Natural killer cell treated with Interleukin-12 subunit alpha and Interleukin-12 subunit beta and Interleukin-15 and Interleukin-18, amount 100 ng/mL, for 72 hours (primary cell): ENCODE measurements around the gene ZBTB49. TPM values are rescaled to one million over a fixed set of nuclear protein-coding genes. Genes with fewer than 3 reads are reported as not detected.
"Not testable (repeated sequence)": the region's sequence is repeated elsewhere in the genome, so short reads cannot be mapped to it uniquely, and the experiment has no call there.

Experiments
- ATAC-seq, 2 donors: fragments of 150-1000 bp; cut with Tn5 transposase in 1 of 2; sonication (Bioruptor Pico), chemical (Tn5 transposase) in 1 of 2; 2 replicates each; pipeline ENCODE4 v1.10.0; 2021
- DNase-seq: peaks from one replicate; pipeline ENCODE4 v3.0.0; 2022; ENCODE audit warnings: low spot score
- H3K27ac Mint-ChIP-seq, 2 donors: 1 replicate in 1 of 2; 2 replicates in 1 of 2; pipeline ENCODE4 v1.8.0; 2022; ENCODE audit warnings: mixed read lengths in 2 of 2, mild to moderate bottlenecking in 1 of 2, moderate library complexity in 1 of 2
- H3K27me3 Mint-ChIP-seq, 2 donors: 1 replicate in 1 of 2; 2 replicates in 1 of 2; pipeline ENCODE4 v1.8.0; 2022; ENCODE audit warnings: mixed read lengths in 2 of 2
- H3K36me3 Mint-ChIP-seq: one replicate; pipeline ENCODE4 v1.8.0; 2022; ENCODE audit warnings: mixed read lengths
- H3K4me1 Mint-ChIP-seq, 2 donors: 1 replicate in 1 of 2; 2 replicates in 1 of 2; pipeline ENCODE4 v1.8.0; 2022; ENCODE audit warnings: low read depth in 2 of 2, mixed read lengths in 2 of 2, mild to moderate bottlenecking in 1 of 2
- H3K4me3 Mint-ChIP-seq: one replicate; pipeline ENCODE4 v1.8.0; 2022; ENCODE audit warnings: mixed read lengths
- H3K9me3 Mint-ChIP-seq: 2 replicates; pipeline ENCODE4 v1.8.0; 2022; ENCODE audit warnings: mixed read lengths
- total RNA-seq, 2 donors: library from RNA; stranded (reverse); gene quantifications; one replicate each; pipeline ENCODE4 v1.2.3, GENCODE V29; 2022

Gene ZBTB49, protein sequence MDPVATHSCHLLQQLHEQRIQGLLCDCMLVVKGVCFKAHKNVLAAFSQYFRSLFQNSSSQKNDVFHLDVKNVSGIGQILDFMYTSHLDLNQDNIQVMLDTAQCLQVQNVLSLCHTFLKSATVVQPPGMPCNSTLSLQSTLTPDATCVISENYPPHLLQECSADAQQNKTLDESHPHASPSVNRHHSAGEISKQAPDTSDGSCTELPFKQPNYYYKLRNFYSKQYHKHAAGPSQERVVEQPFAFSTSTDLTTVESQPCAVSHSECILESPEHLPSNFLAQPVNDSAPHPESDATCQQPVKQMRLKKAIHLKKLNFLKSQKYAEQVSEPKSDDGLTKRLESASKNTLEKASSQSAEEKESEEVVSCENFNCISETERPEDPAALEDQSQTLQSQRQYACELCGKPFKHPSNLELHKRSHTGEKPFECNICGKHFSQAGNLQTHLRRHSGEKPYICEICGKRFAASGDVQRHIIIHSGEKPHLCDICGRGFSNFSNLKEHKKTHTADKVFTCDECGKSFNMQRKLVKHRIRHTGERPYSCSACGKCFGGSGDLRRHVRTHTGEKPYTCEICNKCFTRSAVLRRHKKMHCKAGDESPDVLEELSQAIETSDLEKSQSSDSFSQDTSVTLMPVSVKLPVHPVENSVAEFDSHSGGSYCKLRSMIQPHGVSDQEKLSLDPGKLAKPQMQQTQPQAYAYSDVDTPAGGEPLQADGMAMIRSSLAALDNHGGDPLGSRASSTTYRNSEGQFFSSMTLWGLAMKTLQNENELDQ
- 1 to 10 TPM; 8.4 to 8.7 TPM for total RNA-seq

DNA sequence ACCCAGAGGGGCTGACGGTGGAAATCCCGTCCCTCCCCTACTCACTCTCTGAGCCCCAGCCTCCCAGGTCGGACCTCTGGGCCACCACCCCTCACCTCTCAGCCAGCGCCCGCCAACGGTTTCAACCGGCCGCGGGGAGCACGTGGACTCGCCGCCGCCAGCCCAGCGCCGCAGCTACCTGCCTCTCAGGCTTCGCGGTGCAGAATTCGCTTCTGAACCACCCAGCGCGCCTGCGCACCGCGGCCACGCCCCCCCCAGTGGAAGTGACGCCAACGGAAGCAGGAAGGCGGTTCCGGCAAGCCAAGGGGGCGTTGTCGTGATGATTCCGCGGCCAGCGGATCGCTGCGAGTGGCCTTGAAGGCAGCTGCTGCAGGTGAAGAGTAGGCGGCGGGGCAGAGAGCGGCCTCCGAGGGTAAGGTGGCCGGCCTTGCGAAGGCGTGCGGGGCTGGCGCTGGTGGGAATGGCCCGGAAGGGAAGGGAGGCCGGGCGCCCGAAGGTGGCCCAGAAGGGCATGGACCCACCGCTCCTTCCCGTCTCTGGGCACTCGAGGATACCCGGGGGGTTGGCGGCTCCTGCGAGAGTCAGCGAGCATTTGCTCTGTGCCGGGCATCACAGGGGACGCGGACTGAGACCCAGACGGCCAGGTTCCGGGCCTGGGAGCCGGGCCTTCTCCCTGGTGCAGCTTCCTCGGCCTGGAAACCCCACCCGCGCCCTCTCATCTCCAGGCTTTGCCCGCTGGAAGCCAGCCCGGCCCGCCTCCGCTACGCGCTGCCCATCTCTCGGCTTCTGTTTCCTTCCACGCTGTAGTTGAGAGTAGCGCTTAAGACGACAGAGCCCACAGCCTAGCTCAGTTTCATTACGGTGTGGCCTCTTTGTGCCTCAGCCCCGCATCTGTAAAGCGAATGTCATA lies at the start of gene ZBTB49, which contains the start of gene LYAR:
ZBTB49 (plus strand) TSS at position 311 of the 910 bp plus-strand sequence. CDS start 9,695 bp downstream, outside the sequence.
LYAR (minus strand) TSS at position 214 of the 910 bp plus-strand sequence. CDS start 6,412 bp downstream, outside the sequence.
- DNase-seq (peak; percentile 97), ATAC-seq (peak; percentile 93 to 97)
- H3K9me3 Mint-ChIP-seq, result no peaks in the 10 kb centered on the region
- H3K27ac Mint-ChIP-seq, result peak within 1 kb of the TSS; percentile 84 to 88
- peaks cover 44 to 64% of the 10 kb centered on the region in 2 donors for H3K4me1 Mint-ChIP-seq
- H3K27me3 Mint-ChIP-seq, result no peaks in the 10 kb centered on the region
- H3K36me3 Mint-ChIP-seq, result peaks cover 16% of the 10 kb centered on the region
- H3K4me3 Mint-ChIP-seq, result peak within 1 kb of the TSS; percentile 95

DNA sequence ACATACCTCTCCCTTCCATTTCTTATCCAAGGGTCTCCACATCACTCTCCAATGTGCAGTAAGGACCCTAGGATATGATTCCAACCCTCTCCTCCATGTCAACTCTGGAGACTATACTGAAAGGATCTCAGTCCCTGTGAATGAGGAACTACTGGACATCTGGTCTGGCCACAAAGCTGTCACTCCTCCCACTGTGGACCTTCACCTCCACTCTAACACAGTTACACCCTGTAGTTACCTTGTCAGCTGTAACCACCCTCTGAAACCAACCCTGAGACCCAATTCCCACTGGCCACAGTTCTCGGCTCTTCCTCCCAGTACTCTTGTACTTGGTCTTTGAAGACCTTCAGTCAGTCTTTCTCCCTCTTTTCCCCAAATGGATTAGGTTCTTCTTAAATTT lies 44.9 kb upstream of the ZBTB49 start:
- H3K27ac Mint-ChIP-seq, result peak overlapping the region in 1 of 2 donors; percentile 7
- no peak overlapping the region for H3K4me3 Mint-ChIP-seq
- H3K27me3 Mint-ChIP-seq, result no peaks in the 10 kb centered on the region
- H3K9me3 Mint-ChIP-seq, result no peaks in the 10 kb centered on the region
- H3K4me1 Mint-ChIP-seq, result peaks cover 26 to 31% of the 10 kb centered on the region in 2 donors
- H3K36me3 Mint-ChIP-seq, result peaks cover 22% of the 10 kb centered on the region
- no peak for ATAC-seq
- no peak for DNase-seq

DNA sequence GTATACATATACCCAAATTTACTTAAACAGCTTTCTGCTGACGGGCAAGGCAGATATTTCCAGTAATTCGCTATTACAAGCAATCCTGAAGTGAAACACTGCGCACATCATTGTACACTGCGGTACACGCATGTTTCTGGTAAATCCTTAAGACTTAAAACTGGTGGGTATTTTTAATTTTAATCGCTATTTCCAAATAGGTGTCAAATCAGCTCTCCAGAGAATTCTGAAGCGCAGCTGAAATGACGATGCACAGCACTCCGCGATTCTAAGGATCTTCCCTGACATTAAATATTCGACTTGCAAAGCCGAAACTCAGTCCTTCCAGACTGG lies 42.4 kb upstream of the ZBTB49 start:
- DNase-seq (no peak), ATAC-seq (peak in 1 of 2 donors; percentile 1)
- H3K27me3 Mint-ChIP-seq, result no peaks in the 10 kb centered on the region
- H3K4me1 Mint-ChIP-seq, result peaks cover 26 to 31% of the 10 kb centered on the region in 2 donors
- H3K36me3 Mint-ChIP-seq, result peaks cover 22% of the 10 kb centered on the region
- no peaks in the 10 kb centered on the region for H3K9me3 Mint-ChIP-seq
- H3K4me3 Mint-ChIP-seq, result peak overlapping the region; percentile 96
- H3K27ac Mint-ChIP-seq, result peak overlapping the region; percentile 98 to 99

DNA sequence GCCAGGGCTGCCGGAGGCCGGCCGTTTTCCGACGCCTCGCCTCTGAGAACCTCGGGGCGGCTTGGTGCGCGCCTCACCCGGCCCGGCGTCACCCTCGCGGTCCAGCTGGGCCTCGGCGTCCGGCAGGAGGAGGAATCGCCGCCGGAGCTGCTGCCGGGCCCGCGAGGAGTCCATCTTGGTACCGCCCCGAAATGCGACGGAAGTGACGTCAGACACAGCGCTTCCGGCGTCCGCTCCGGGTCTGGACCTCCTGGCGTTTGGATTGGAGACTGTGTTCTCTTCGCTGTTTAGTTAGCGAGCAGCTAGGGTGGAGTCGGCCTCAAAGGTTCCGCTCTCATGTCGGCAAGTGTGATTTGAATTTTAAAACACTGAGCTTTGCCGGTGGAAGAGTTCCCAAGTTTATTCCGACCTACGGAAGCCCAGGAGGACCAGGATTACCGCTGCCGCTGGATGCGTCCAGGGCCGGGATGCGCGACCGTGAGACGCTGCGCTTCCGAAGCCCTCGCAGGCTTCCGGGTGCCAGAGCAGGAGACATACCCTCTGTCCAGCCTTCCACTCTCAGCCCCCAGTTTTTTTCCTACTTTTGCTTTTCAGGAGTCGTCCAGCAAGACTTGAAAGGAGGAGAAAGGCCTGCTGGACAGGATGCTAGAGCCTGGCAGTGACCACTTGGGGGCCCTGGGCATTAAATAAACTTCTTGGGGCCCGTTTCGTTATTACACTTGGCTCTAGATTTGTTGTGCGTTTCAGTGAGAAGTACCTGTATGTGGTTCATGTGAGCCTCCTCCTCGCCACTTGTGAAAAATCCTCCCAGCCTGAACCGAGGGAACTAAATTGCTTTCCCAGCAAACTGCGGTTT lies 41.8 kb upstream of the ZBTB49 start, which contains the start of gene TMEM128:
TMEM128 (minus strand) TSS at position 195 of the 856 bp plus-strand sequence; CDS start at position 174, 21 bp downstream.
- Mint-ChIP-seq H3K4me1 (peaks cover 26 to 31% of the 10 kb centered on the region in 2 donors), H3K36me3 (peaks cover 22% of the 10 kb centered on the region), H3K27me3 (no peaks in the 10 kb centered on the region), H3K4me3 (peak within 1 kb of the TSS; percentile 96), H3K9me3 (no peaks in the 10 kb centered on the region), H3K27ac (peak within 1 kb of the TSS; percentile 98 to 99)
- ATAC-seq (peak; percentile 97 to 99), DNase-seq (peak; percentile 93)

DNA sequence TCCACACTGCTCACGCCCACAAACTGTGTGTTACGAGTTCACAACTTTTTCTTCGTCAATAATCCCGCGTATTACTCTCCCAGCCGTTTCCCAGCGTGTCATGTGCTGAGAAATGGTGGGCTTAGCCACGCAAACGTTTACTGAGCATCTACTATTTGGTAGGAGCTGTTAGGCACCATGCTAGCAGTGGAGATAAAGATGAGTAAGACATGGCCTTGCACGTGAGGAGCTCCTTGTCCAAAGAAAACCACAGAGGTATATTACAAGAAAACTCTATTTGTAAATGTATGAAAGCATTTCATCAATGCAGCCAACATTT lies 41.2 kb upstream of the ZBTB49 start:
- no peaks in the 10 kb centered on the region for H3K9me3 Mint-ChIP-seq
- peaks cover 22 to 31% of the 10 kb centered on the region in 2 donors for H3K4me1 Mint-ChIP-seq
- H3K27me3 Mint-ChIP-seq, result no peaks in the 10 kb centered on the region
- peak overlapping the region; percentile 96 for H3K4me3 Mint-ChIP-seq
- peaks cover 16% of the 10 kb centered on the region for H3K36me3 Mint-ChIP-seq
- ATAC-seq, result no peak
- no peak for DNase-seq
- H3K27ac Mint-ChIP-seq, result peak overlapping the region; percentile 98 to 99

DNA sequence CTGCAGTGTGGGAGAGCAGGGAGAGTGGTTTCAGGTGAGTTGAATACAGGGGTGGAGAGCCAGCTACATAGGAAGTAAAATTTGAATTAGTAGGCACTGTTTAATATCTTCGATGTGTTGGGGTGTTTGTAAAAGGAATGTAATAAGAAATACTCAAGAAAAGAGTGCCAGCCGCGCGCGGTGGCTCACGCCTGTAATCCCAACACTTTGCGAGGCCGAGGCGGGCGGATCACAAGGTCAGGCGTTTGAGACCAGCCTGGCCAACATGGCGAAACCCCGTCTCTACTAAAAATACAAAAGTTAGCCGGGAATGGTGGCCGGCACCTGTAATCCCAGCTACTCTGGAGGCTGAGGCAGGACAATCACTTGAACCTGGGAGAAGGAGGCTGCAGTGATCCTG lies 40.7 kb upstream of the ZBTB49 start:
- Mint-ChIP-seq H3K4me1 (peaks cover 22 to 31% of the 10 kb centered on the region in 2 donors), H3K27ac (peak overlapping the region; percentile 98 to 99), H3K36me3 (peaks cover 14% of the 10 kb centered on the region), H3K4me3 (peak overlapping the region; percentile 96)
- H3K27me3 Mint-ChIP-seq, DNase-seq, ATAC-seq, H3K9me3 Mint-ChIP-seq: not testable (repeated sequence)

DNA sequence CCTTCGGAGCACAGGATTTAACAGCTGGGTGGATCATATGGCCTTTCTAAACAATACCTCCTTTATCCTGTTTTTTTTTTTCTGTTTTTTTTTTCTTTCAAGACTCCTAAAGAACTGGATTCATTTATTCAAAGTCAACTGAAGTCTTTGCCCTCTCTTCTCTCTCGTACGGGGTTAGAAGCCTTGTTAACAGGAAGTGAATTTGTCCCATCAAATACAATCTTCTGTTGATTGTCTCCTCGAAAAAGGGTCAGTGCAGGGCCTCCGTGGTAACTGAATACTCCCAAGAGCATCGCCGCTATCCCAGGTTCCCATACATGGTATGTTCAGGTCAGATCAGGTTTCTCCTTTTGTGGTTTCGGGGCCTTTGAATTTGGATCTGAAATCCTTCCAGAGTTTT lies 40.2 kb upstream of the ZBTB49 start:
- ATAC-seq, result no peak
- no peak overlapping the region for H3K27ac Mint-ChIP-seq
- H3K4me3 Mint-ChIP-seq, result peak overlapping the region; percentile 15
- peaks cover 13% of the 10 kb centered on the region for H3K36me3 Mint-ChIP-seq
- H3K27me3 Mint-ChIP-seq, result no peaks in the 10 kb centered on the region
- no peak for DNase-seq
- H3K4me1 Mint-ChIP-seq, result peaks cover 21 to 31% of the 10 kb centered on the region in 2 donors
- no peaks in the 10 kb centered on the region for H3K9me3 Mint-ChIP-seq

DNA sequence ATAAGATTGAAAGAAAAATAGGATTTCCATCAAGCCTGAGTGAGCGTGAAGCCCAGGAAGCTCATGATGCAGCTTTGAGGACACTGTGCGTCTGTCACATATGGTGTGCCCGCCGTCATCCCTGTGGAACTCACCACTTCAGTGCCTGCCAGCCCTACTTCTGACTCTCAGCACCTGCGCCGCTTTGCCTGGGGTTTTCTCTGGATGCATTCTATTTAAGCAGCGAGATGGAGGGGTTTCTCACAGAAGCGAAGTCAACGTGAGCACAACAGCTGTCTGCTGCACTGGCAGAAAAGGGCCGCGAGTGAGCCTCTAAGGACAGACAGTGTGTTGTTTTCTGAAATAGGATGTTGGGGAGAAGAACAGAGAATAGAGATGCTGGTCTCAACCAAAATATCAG lies 35.9 kb upstream of the ZBTB49 start:
- H3K9me3 Mint-ChIP-seq, result no peaks in the 10 kb centered on the region
- peaks cover under 1 to 1% of the 10 kb centered on the region in 2 donors for H3K4me1 Mint-ChIP-seq
- H3K36me3 Mint-ChIP-seq, result no peaks in the 10 kb centered on the region
- no peaks in the 10 kb centered on the region for H3K27me3 Mint-ChIP-seq
- DNase-seq, result no peak
- H3K4me3 Mint-ChIP-seq, result no peak overlapping the region
- no peak overlapping the region for H3K27ac Mint-ChIP-seq
- no peak for ATAC-seq

DNA sequence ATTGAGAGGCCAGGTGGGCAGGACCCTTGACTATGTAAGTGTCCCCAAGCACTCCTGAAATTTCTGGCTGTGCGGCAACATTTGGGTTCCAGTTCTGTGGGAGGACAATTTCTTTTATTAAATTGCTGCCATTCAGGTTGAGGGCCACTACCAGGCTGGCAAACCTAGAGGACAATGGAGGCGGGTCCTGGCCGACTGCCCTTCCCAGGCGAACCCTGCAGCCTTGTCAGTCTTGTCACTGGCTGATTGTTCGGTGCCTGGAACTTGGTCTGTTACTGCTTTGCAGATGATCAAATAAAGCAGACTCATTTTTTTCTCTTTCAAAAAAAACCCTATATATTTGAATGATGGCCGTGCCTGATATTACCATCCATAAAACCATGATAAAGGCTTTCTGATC lies 35.4 kb upstream of the ZBTB49 start:
- DNase-seq (no peak), ATAC-seq (no peak)
- Mint-ChIP-seq H3K36me3 (no peaks in the 10 kb centered on the region), H3K27me3 (no peaks in the 10 kb centered on the region), H3K4me3 (no peak overlapping the region), H3K9me3 (no peaks in the 10 kb centered on the region), H3K27ac (no peak overlapping the region), H3K4me1 (peaks cover under 1 to 1% of the 10 kb centered on the region in 2 donors)

DNA sequence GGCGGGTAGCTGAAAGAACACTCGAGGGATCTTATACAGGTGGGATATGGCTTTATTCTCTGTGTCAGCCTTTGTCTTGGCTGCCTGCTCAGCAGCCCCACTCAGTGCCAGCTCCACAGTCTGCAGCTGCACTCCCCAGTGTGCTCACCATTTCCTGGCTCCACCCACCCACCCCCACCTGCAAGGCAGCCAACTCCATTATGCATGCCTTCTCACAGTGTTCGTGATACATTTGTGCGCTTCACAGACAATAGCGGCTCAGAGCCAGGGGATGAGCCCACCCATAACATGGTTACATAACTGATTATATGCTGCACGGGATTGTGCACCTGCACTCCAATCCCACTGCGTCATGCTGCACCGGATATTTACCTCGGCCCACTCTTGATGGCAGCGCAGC lies 33.3 kb upstream of the ZBTB49 start:
- DNase-seq, result no peak
- H3K4me3 Mint-ChIP-seq, result no peak overlapping the region
- H3K36me3 Mint-ChIP-seq, result no peaks in the 10 kb centered on the region

DNA sequence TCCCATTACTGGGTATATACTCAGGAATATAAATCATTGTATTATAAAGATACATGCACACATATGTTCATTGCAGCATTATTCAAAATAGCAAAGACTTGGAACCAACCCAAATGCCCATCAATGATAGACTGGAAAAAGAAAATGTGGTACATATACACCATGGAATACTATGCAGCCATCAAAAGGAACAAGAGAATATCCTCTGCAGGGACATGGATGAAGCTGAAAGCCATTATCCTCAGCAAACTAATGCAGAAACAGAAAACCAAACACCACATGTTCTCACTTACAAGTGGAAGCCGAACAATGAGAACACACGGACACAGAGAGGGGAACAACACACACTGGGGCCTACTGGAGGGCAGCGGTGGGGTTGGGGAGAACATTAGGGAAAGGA lies 32.3 kb upstream of the ZBTB49 start:
- H3K9me3 Mint-ChIP-seq, DNase-seq, ATAC-seq, H3K4me3 Mint-ChIP-seq, H3K27me3 Mint-ChIP-seq, H3K36me3 Mint-ChIP-seq, H3K27ac Mint-ChIP-seq: not testable (repeated sequence)
- peaks cover 6 to 11% of the 10 kb centered on the region in 2 donors for H3K4me1 Mint-ChIP-seq

More for the DNA sequence above, 33.3 kb upstream of the ZBTB49 start:
- peaks cover 6 to 8% of the 10 kb centered on the region in 2 donors for H3K4me1 Mint-ChIP-seq
- H3K9me3 Mint-ChIP-seq, result no peaks in the 10 kb centered on the region
- no peak overlapping the region for H3K27ac Mint-ChIP-seq
- no peaks in the 10 kb centered on the region for H3K27me3 Mint-ChIP-seq
- ATAC-seq, result no peak

DNA sequence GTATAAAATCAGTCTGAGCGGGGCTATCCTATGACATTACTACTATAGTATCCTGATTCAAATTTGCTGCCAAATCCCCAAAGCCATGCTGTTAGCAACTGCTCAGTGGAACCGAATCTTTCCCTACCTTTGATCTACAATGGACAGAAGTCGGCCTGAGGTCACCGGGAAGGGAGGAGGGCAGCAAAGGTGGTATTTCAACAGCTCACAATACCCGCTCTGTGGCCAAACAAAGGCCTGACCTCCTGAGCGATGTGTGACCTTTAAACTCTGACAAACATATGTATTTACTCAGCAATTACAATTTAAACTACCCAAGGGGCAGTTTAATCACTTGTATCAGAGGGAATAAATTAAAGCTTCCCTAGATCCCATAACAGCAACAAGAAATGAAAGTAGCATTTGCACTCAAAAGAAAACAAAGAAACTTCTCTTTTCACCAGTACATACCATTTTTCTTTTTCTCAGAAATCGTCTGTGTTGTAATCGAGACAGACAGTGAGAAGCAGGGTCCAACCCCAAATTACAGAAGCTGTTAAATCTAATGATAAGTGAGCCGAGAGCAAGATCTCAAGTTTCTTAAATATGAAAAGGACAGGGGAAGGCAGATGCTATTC lies 30.5 kb upstream of the ZBTB49 start:
- Mint-ChIP-seq H3K4me3 (no peak overlapping the region), H3K27me3 (no peaks in the 10 kb centered on the region), H3K27ac (peak overlapping the region in 1 of 2 donors; percentile 76), H3K9me3 (no peaks in the 10 kb centered on the region), H3K4me1 (peaks cover 6 to 12% of the 10 kb centered on the region in 2 donors), H3K36me3 (no peaks in the 10 kb centered on the region)
- ATAC-seq, result no peak
- no peak for DNase-seq
